ENCODE data around the gene OR1J4. TPM values are rescaled to one million over a fixed set of nuclear protein-coding genes. Genes with fewer than 3 reads are reported as not detected.
"Not testable (repeated sequence)": the region's sequence is repeated elsewhere in the genome, so short reads cannot be mapped to it uniquely, and the experiment has no call there.

The OR1J4 gene
- total RNA-seq, 1 donor from 2014 or later: not detected

DNA sequence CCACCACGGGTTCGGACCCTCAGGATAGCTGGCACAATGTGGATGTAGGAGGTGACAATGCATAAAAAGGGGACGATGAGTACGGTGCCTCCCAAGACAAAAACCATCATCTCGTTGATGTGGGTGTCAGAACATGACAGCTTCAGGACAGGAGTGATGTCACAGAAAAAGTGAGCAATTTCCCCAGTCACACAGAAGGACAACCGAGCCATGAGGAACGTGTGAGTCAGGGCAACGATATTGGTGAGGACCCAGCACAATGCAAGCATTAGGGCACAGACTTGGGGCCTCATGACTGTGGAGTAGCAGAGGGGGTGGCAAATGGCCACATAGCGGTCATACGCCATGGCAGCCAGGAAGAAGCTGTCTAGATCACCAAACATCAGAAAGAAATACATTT, 7.7 kb downstream of the OR1J4 start:
- no peak for TF ChIP-seq CTCF (conservative IDR thresholded peaks at IDR 0.05)
- DNase-seq (ENCODE audit: extremely low spot score, unreplicated experiment): no peak
- H3K36me3 Mint-ChIP-seq: no peaks in the 10 kb centered on the region
- peaks cover 5% of the 10 kb centered on the region for H3K27me3 Mint-ChIP-seq
- no peak overlapping the region for H3K27ac Mint-ChIP-seq
- no peaks in the 10 kb centered on the region for H3K9me3 Mint-ChIP-seq
- H3K4me3 Mint-ChIP-seq: no peak overlapping the region
- H3K4me1 Mint-ChIP-seq (ENCODE audit: unreplicated experiment): no peaks in the 10 kb centered on the region

DNA sequence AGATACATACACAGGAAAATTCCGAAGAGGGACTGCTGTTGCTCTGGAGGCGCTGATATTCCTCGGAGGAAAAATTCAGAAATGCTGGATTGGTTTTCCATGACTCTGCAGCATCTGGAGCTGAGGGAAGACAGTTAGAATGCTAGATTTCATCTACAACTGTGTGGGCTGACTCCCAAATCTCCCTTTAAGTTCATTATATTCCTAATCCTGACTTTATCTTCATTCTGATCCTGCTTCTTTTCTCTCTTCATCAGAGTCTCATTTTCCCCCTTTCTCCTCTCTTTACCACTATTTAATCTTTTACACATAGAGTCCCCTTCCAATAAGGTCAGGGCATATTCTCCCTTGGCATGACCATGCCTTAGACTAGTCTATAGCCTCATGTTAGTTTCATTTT, 8.3 kb downstream of the OR1J4 start, which contains the start of gene OR1N1:
Gene OR1N1, minus strand, starts transcription at position 101 of the 400 bp plus-strand sequence. Its CDS starts 0 bp downstream, at position 101.
- TF ChIP-seq CTCF (conservative IDR thresholded peaks at IDR 0.05): no peak
- Mint-ChIP-seq H3K4me3 (no peak within 1 kb of the TSS), H3K27ac (no peak within 1 kb of the TSS), H3K9me3 (no peaks in the 10 kb centered on the region), H3K36me3 (no peaks in the 10 kb centered on the region), H3K4me1 (ENCODE audit: unreplicated experiment) (no peaks in the 10 kb centered on the region), H3K27me3 (peaks cover 5% of the 10 kb centered on the region)
- no peak for DNase-seq (ENCODE audit: extremely low spot score, unreplicated experiment)

- not testable (repeated sequence) for H3K9me3 Mint-ChIP-seq; H3K4me1 Mint-ChIP-seq (ENCODE audit: unreplicated experiment); DNase-seq (ENCODE audit: extremely low spot score, unreplicated experiment); H3K36me3 Mint-ChIP-seq; H3K27ac Mint-ChIP-seq; H3K4me3 Mint-ChIP-seq
- peaks cover 13% of the 10 kb centered on the region for H3K27me3 Mint-ChIP-seq
Observed at GRCh38 chr9:122531157-122531556, 12.2 kb downstream of the OR1J4 start.

GRCh38 chr9:122536134-122536533, 17.2 kb downstream of the OR1J4 start:
- Mint-ChIP-seq H3K9me3 (peaks cover 7% of the 10 kb centered on the region), H3K27me3 (peaks cover 13% of the 10 kb centered on the region), H3K4me3 (no peak overlapping the region), H3K36me3 (no peaks in the 10 kb centered on the region), H3K4me1 (ENCODE audit: unreplicated experiment) (no peaks in the 10 kb centered on the region), H3K27ac (no peak overlapping the region)
- DNase-seq (ENCODE audit: extremely low spot score, unreplicated experiment): no peak
- TF ChIP-seq CTCF (conservative IDR thresholded peaks at IDR 0.05): no peak

DNA sequence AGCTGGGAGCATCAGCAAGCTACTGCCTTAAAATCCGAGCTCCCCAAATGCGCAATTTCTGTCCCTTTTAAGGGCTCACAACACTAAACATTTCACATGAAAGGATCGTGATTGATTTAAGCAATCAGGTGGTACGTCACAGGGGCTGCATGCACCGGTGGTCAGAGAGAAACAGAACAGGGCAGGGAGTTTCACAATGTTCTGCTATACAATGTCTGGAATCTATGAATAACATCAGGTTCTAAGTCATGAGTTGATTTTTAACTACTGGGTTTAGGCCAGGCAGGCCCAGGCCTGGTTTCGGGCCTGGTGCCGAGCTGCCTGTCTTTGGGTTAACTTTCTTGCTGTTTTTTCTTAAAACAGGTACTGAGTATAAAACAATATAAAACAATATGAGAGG, 18.1 kb downstream of the OR1J4 start:
- not testable (repeated sequence) for H3K4me3 Mint-ChIP-seq; H3K9me3 Mint-ChIP-seq; H3K4me1 Mint-ChIP-seq (ENCODE audit: unreplicated experiment); H3K36me3 Mint-ChIP-seq; DNase-seq (ENCODE audit: extremely low spot score, unreplicated experiment); H3K27ac Mint-ChIP-seq
- peaks cover 13% of the 10 kb centered on the region for H3K27me3 Mint-ChIP-seq

- TF ChIP-seq CTCF (conservative IDR thresholded peaks at IDR 0.05): no peak
- Mint-ChIP-seq H3K9me3 (peaks cover 7% of the 10 kb centered on the region), H3K4me3 (no peak overlapping the region), H3K36me3 (no peaks in the 10 kb centered on the region), H3K27me3 (peaks cover 7% of the 10 kb centered on the region), H3K27ac (no peak overlapping the region), H3K4me1 (ENCODE audit: unreplicated experiment) (no peaks in the 10 kb centered on the region)
- no peak for DNase-seq (ENCODE audit: extremely low spot score, unreplicated experiment)
Observed at GRCh38 chr9:122538757-122539156, 19.8 kb downstream of the OR1J4 start.

GRCh38 chr9:122546196-122546595, 27.3 kb downstream of the OR1J4 start:
- Mint-ChIP-seq H3K27ac (no peak overlapping the region), H3K4me3 (no peak overlapping the region), H3K27me3 (no peaks in the 10 kb centered on the region), H3K36me3 (no peaks in the 10 kb centered on the region), H3K9me3 (no peaks in the 10 kb centered on the region), H3K4me1 (ENCODE audit: unreplicated experiment) (no peaks in the 10 kb centered on the region)
- no peak for TF ChIP-seq CTCF (conservative IDR thresholded peaks at IDR 0.05)
- no peak for DNase-seq (ENCODE audit: extremely low spot score, unreplicated experiment)

Data from type B pancreatic cell (in vitro differentiated cells).